Type B pancreatic cell (in vitro differentiated cells): ENCODE measurements around the gene ZCCHC17. TPM values are rescaled to one million over a fixed set of nuclear protein-coding genes. Genes with fewer than 3 reads are reported as not detected.

ENCODE experiments used
- DNase-seq: peaks from one replicate; pipeline ENCODE4 v3.0.0; 2021; ENCODE audit warnings: mixed read lengths; ENCODE audit not compliant: unreplicated experiment; ENCODE audit errors: extremely low spot score
- H3K27ac Mint-ChIP-seq: 2 replicates; pipeline ENCODE4 v1.8.0; 2021; ENCODE audit warnings: mild to moderate bottlenecking, mixed read lengths
- H3K27me3 Mint-ChIP-seq: 2 replicates; pipeline ENCODE4 v1.8.0; 2021; ENCODE audit warnings: mixed read lengths
- H3K36me3 Mint-ChIP-seq: 2 replicates; pipeline ENCODE4 v1.8.0; 2021; ENCODE audit warnings: mixed read lengths
- H3K4me1 Mint-ChIP-seq: one replicate; pipeline ENCODE4 v1.8.0; 2021; ENCODE audit warnings: mixed read lengths; ENCODE audit not compliant: unreplicated experiment
- H3K4me3 Mint-ChIP-seq: 2 replicates; pipeline ENCODE4 v1.8.0; 2021; ENCODE audit warnings: mild to moderate bottlenecking, mixed read lengths
- H3K9me3 Mint-ChIP-seq: 2 replicates; pipeline ENCODE4 v1.8.0; 2021; ENCODE audit warnings: mixed read lengths
- total RNA-seq: library from RNA; stranded (reverse); gene quantifications from 2 replicates; pipeline ENCODE4 v1.2.1, GENCODE V29; 2021; ENCODE audit warnings: low replicate concordance
- TF ChIP-seq, protein P1 (sequence below): fragments of 200-600 bp; sonication (generic); conservative IDR thresholded peaks from 2 replicates; pipeline ENCODE4 v1.5.0; 2021; ENCODE audit warnings: antibody characterized with exemption, mild to moderate bottlenecking

ZCCHC17 gene
- total RNA-seq, 1 donor from 2014 or later = 35.0 TPM

DNA sequence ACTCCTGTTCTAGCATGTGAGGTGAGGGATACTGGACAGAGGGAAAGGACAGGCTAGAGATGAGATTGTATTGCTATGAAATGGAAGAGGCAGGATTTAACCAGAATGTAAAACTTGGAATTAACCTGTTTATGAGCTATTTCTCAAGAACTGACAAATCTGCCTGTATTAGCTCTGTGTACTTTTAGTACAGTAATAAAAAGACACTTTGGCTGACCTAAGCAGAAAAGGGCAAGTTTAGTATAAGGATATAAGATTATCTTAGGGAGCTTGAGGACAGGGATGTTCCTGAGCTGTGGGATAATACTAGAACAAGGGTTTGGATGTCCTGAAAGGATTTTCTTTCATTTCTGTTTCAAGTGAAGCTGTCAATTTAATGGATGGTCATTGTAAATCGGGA lies 11.2 kb downstream of the ZCCHC17 start:
- TF ChIP-seq, protein P1, sequence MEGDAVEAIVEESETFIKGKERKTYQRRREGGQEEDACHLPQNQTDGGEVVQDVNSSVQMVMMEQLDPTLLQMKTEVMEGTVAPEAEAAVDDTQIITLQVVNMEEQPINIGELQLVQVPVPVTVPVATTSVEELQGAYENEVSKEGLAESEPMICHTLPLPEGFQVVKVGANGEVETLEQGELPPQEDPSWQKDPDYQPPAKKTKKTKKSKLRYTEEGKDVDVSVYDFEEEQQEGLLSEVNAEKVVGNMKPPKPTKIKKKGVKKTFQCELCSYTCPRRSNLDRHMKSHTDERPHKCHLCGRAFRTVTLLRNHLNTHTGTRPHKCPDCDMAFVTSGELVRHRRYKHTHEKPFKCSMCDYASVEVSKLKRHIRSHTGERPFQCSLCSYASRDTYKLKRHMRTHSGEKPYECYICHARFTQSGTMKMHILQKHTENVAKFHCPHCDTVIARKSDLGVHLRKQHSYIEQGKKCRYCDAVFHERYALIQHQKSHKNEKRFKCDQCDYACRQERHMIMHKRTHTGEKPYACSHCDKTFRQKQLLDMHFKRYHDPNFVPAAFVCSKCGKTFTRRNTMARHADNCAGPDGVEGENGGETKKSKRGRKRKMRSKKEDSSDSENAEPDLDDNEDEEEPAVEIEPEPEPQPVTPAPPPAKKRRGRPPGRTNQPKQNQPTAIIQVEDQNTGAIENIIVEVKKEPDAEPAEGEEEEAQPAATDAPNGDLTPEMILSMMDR = no peak
- peaks cover 34% of the 10 kb centered on the region for H3K36me3 Mint-ChIP-seq
- no peak overlapping the region for H3K4me3 Mint-ChIP-seq
- no peak for DNase-seq
- peaks cover 8% of the 10 kb centered on the region for H3K4me1 Mint-ChIP-seq
- no peaks in the 10 kb centered on the region for H3K27me3 Mint-ChIP-seq
- no peak overlapping the region for H3K27ac Mint-ChIP-seq
- H3K9me3 Mint-ChIP-seq = no peaks in the 10 kb centered on the region

DNA sequence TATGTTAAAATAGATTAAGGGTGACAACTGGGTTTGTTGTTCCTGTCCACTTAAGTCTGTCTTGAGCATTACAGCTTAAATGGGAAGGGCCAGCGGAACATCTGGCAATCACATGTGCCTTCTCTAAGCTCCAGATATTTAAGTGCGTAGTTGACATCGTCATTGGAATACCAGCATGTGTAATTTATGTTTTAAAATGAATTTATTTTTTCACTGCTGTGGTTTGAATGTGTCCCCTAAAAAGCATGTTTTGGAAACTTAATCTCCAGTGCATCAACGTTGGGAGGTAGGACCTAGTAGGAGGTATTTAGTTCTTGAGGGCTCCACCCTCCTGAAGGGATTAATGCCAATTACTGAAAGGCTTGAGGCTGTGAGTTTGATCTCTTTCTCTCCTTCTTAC lies 13.4 kb downstream of the ZCCHC17 start:
- no peak for DNase-seq
- no peaks in the 10 kb centered on the region for H3K27me3 Mint-ChIP-seq
- no peaks in the 10 kb centered on the region for H3K9me3 Mint-ChIP-seq
- TF ChIP-seq, protein P1 = no peak
- peaks cover 45% of the 10 kb centered on the region for H3K36me3 Mint-ChIP-seq
- no peak overlapping the region for H3K4me3 Mint-ChIP-seq
- no peak overlapping the region for H3K27ac Mint-ChIP-seq
- peaks cover 8% of the 10 kb centered on the region for H3K4me1 Mint-ChIP-seq

DNA sequence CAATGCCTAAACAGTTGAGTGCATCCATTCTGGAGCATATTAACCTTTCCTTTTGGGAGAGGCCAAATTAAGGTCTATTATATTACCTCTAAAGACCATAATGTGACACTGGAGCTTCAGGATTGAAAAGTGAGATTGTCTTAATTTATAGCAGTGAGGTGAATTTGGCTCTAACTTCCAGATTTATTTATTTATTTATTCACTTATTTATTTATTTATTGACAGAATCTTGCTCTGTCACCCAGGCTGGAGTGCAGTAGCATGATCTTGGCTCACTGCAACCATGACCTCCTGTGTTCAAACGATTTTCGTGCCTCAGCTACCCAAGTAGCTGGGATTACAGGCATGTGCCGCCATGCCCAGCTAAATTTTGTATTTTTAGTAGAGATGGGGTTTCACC lies 19.1 kb downstream of the ZCCHC17 start:
- Mint-ChIP-seq H3K27me3 (no peaks in the 10 kb centered on the region), H3K36me3 (peaks cover 42% of the 10 kb centered on the region), H3K4me3 (no peak overlapping the region), H3K27ac (no peak overlapping the region), H3K9me3 (no peaks in the 10 kb centered on the region), H3K4me1 (no peaks in the 10 kb centered on the region)
- no peak for DNase-seq
- TF ChIP-seq, protein P1 = no peak

DNA sequence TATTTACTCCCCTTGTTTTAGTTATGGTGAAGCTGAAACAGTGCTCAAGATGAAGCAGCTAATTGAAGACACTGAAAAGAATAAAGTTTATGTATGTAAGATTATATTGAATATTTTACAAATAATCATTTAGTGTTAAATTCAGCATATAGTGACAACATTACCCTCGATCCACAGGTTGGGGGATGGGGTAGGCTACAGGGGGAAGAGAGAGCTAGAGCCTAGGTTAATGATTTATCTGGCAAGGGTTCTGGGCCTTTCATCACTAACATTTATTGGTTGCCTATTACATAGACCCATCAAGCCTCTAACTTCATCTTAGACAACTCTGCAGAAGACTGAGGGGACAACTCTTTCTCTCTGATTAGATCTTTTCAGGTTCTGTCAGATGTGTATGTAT lies 21.3 kb downstream of the ZCCHC17 start:
- Mint-ChIP-seq H3K27ac (no peak overlapping the region), H3K27me3 (no peaks in the 10 kb centered on the region), H3K4me3 (no peak overlapping the region), H3K36me3 (peaks cover 35% of the 10 kb centered on the region), H3K4me1 (no peaks in the 10 kb centered on the region), H3K9me3 (no peaks in the 10 kb centered on the region)
- TF ChIP-seq, protein P1 = no peak
- DNase-seq = no peak

DNA sequence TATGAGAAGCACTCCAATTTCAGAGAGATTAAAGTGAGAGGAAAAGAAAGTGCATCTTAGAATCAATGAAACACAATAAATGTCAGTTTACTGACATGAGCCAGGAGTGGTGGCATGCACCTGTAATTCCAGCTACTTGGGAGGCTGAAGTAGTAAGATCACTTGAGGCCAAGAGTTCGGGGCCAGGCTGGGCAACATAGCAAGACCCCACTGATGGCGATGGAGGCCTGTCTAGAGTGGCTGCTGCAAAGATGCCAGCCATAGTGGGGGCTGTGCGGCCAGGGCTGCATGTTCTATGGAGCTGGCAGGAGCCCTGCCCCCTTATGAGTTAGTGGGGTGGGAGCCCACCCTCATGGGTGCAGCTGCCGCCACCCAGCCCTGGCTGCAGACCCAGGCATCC lies 27.3 kb downstream of the ZCCHC17 start:
- no peaks in the 10 kb centered on the region for H3K27me3 Mint-ChIP-seq
- peaks cover 12% of the 10 kb centered on the region for H3K36me3 Mint-ChIP-seq
- DNase-seq = no peak
- TF ChIP-seq, protein P1 = no peak
- no peaks in the 10 kb centered on the region for H3K9me3 Mint-ChIP-seq
- no peak overlapping the region for H3K27ac Mint-ChIP-seq
- H3K4me3 Mint-ChIP-seq = no peak overlapping the region
- H3K4me1 Mint-ChIP-seq = no peaks in the 10 kb centered on the region

DNA sequence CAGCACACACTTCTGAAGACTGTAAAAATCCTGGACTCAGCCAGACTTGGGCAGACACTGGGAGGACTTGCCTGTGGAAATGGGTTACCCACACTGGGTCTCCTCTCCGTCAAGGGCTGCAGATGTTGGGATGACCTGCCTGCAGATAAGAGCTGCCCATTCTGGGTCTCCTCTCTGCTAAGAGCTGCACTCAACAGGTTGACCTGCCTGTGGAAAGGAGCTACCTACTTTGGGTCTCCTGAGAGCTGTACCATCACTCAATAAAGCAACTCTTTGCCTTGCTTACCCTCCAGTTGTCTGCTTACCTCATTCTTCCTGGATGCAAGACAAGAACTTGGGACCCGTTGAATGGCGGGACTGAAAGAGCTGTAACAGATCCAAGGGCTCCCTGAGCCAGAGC lies 28.2 kb downstream of the ZCCHC17 start:
- Mint-ChIP-seq H3K9me3 (no peaks in the 10 kb centered on the region), H3K4me3 (no peak overlapping the region), H3K27ac (no peak overlapping the region), H3K36me3 (peaks cover 8% of the 10 kb centered on the region), H3K4me1 (no peaks in the 10 kb centered on the region), H3K27me3 (no peaks in the 10 kb centered on the region)
- TF ChIP-seq, protein P1 = no peak
- DNase-seq = no peak
